Stimulated activated CD4-positive, alpha-beta T cell treated with anti-CD3 and anti-CD28 coated beads, TNF-alpha, amount 100 ng/mL, for 4 hours (primary cell): Measurements from ENCODE around the gene ADAMTSL5.

Experiments used
- DNase-seq, 3 experiments: peaks; one replicate each; pipeline ENCODE4 v3.0.0-alpha.2; 2020; ENCODE audit warnings: low read depth in 3 of 3

ADAMTSL5 gene

GRCh38 chr19:1466461-1467214 lies 46.2 kb downstream of the ADAMTSL5 start:
- DNase-seq, result no peak

- DNase-seq, result no peak
These were observed 46.8 kb downstream of the ADAMTSL5 start for GRCh38 chr19:1466018-1466460.

GRCh38 chr19:1465191-1466016 lies 47.4 kb downstream of the ADAMTSL5 start:
- DNase-seq, result no peak

- DNase-seq, result no peak
These were observed 51.0 kb downstream of the ADAMTSL5 start for GRCh38 chr19:1461862-1462261.

GRCh38 chr19:1460033-1460995 lies 52.5 kb downstream of the ADAMTSL5 start:
- no peak for DNase-seq

- DNase-seq, result no peak
These were observed 53.3 kb downstream of the ADAMTSL5 start for GRCh38 chr19:1459479-1459878.

GRCh38 chr19:1457892-1458291 lies 54.9 kb downstream of the ADAMTSL5 start:
- DNase-seq, result no peak

- no peak for DNase-seq
These were observed 55.6 kb downstream of the ADAMTSL5 start for GRCh38 chr19:1457031-1457739.

GRCh38 chr19:1456121-1456900 lies 56.5 kb downstream of the ADAMTSL5 start:
- DNase-seq, result no peak

GRCh38 chr19:1455336-1456120 lies 57.3 kb downstream of the ADAMTSL5 start:
- no peak for DNase-seq
